Measurements from ENCODE around the gene FITM1. TPM values are rescaled to one million over a fixed set of nuclear protein-coding genes. Genes with fewer than 3 reads are reported as not detected.

FITM1 gene
- polyA plus RNA-seq, 3 donors: 2.1 TPM; not detected in 2

- Histone ChIP-seq H3K4me1 (ENCODE audit: control insufficient read depth in 1 of 2, insufficient read depth in 2 of 2, low read length in 2 of 2) (no peaks in the 10 kb centered on the region), H3K9ac (ENCODE audit: insufficient read depth, low read length, poor library complexity, severe bottlenecking) (no peak overlapping the region), H4K20me1 (ENCODE audit: insufficient read depth, low read length) (peaks cover 5% of the 10 kb centered on the region), H3K27ac (ENCODE audit: low read depth in 1 of 2, low read length in 2 of 2) (no peak overlapping the region), H3K36me3 (replicated peaks in 1 of 2; ENCODE audit: control insufficient read depth in 1 of 2, insufficient read depth in 2 of 2, low read length in 2 of 2) (peaks cover 73 to 90% of the 10 kb centered on the region in 2 donors), H3K27me3 (ENCODE audit: control insufficient read depth in 2 of 2, insufficient read depth in 2 of 2, low read length in 2 of 2) (no peaks in the 10 kb centered on the region), H2AFZ (ENCODE audit: insufficient read depth, low read depth, low read length, poor library complexity, severe bottlenecking) (no peak overlapping the region), H3K4me3 (replicated peaks in 1 of 3; ENCODE audit: low read depth in 2 of 3, low read length in 3 of 3) (no peak overlapping the region), H3K79me2 (ENCODE audit: insufficient read depth, low read length) (no peaks in the 10 kb centered on the region), H3K9me3 (replicated peaks in 1 of 2; ENCODE audit: control insufficient read depth in 1 of 2, insufficient read depth in 1 of 2, low read length in 2 of 2) (no peaks in the 10 kb centered on the region), H3K4me2 (replicated peaks; ENCODE audit: extremely low read depth, low read length, poor library complexity, severe bottlenecking) (no peak overlapping the region)
- peaks cover 0 to 4% (median 2%) of the 10 kb centered on the region in 3 donors for H3K27me3 Mint-ChIP-seq (ENCODE audit: low read depth in 3 of 3)
- no peaks in the 10 kb centered on the region for H3K9me3 Mint-ChIP-seq
- H3K4me1 Mint-ChIP-seq: no peaks in the 10 kb centered on the region
- H3K27ac Mint-ChIP-seq: no peak overlapping the region
- intact Hi-C loops (cut with micrococcal nuclease): no loop called here
- 100% methylated on average over 10 of the region's 14 CpGs for WGBS (ENCODE audit: insufficient coverage)
- H3K36me3 Mint-ChIP-seq: peaks cover 80 to 98% of the 10 kb centered on the region in 2 donors
- H3K4me3 Mint-ChIP-seq: no peak overlapping the region
- no peak for TF ChIP-seq CTCF (IDR thresholded peaks at IDR 0.05)
- DNase-seq: no peak
Measured at GRCh38 chr14:24177891-24178290, 47.4 kb downstream of the FITM1 start.

- no peaks in the 10 kb centered on the region for H3K9me3 Mint-ChIP-seq
- no peak for DNase-seq
- no peak overlapping the region for H3K4me3 Mint-ChIP-seq
- H3K9me3 ChIP-seq (replicated peaks in 1 of 2; ENCODE audit: control insufficient read depth in 1 of 2, insufficient read depth in 1 of 2, low read length in 2 of 2): no peaks in the 10 kb centered on the region
- H3K27ac ChIP-seq (ENCODE audit: low read depth in 1 of 2, low read length in 2 of 2): no peak overlapping the region
- H3K36me3 Mint-ChIP-seq: peaks cover 79 to 98% of the 10 kb centered on the region in 2 donors
- H3K4me2 ChIP-seq (replicated peaks; ENCODE audit: extremely low read depth, low read length, poor library complexity, severe bottlenecking): no peak overlapping the region
- no peak overlapping the region for H3K9ac ChIP-seq (ENCODE audit: insufficient read depth, low read length, poor library complexity, severe bottlenecking)
- H3K4me1 Mint-ChIP-seq: no peaks in the 10 kb centered on the region
- H3K36me3 ChIP-seq (replicated peaks in 1 of 2; ENCODE audit: control insufficient read depth in 1 of 2, insufficient read depth in 2 of 2, low read length in 2 of 2): peaks cover 75 to 91% of the 10 kb centered on the region in 2 donors
- no peaks in the 10 kb centered on the region for H4K20me1 ChIP-seq (ENCODE audit: insufficient read depth, low read length)
- H3K79me2 ChIP-seq (ENCODE audit: insufficient read depth, low read length): no peaks in the 10 kb centered on the region
- H3K27me3 Mint-ChIP-seq (ENCODE audit: low read depth in 3 of 3): peaks cover 0 to 2% (median 0%) of the 10 kb centered on the region in 3 donors
- no CpG with 5 or more reads among the region's 12 CpGs for WGBS (ENCODE audit: insufficient coverage)
- intact Hi-C loops (cut with micrococcal nuclease): no loop called here
- TF ChIP-seq CTCF (IDR thresholded peaks at IDR 0.05): no peak
- no peaks in the 10 kb centered on the region for H3K27me3 ChIP-seq (ENCODE audit: control insufficient read depth in 2 of 2, insufficient read depth in 2 of 2, low read length in 2 of 2)
- peak overlapping the region in 2 of 7 donors; percentile 47 to 50 for H3K27ac Mint-ChIP-seq
- no peaks in the 10 kb centered on the region for H3K4me1 ChIP-seq (ENCODE audit: control insufficient read depth in 1 of 2, insufficient read depth in 2 of 2, low read length in 2 of 2)
- H3K4me3 ChIP-seq (replicated peaks in 1 of 3; ENCODE audit: low read depth in 2 of 3, low read length in 3 of 3): no peak overlapping the region
- no peak overlapping the region for H2AFZ ChIP-seq (ENCODE audit: insufficient read depth, low read depth, low read length, poor library complexity, severe bottlenecking)
Measured at GRCh38 chr14:24178399-24179178, 48.1 kb downstream of the FITM1 start.
